ENCODE results near the gene ULBP2.
"Not testable (repeated sequence)": the region's sequence is repeated elsewhere in the genome, so short reads cannot be mapped to it uniquely, and the experiment has no call there.

Gene ULBP2, protein sequence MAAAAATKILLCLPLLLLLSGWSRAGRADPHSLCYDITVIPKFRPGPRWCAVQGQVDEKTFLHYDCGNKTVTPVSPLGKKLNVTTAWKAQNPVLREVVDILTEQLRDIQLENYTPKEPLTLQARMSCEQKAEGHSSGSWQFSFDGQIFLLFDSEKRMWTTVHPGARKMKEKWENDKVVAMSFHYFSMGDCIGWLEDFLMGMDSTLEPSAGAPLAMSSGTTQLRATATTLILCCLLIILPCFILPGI

DNA sequence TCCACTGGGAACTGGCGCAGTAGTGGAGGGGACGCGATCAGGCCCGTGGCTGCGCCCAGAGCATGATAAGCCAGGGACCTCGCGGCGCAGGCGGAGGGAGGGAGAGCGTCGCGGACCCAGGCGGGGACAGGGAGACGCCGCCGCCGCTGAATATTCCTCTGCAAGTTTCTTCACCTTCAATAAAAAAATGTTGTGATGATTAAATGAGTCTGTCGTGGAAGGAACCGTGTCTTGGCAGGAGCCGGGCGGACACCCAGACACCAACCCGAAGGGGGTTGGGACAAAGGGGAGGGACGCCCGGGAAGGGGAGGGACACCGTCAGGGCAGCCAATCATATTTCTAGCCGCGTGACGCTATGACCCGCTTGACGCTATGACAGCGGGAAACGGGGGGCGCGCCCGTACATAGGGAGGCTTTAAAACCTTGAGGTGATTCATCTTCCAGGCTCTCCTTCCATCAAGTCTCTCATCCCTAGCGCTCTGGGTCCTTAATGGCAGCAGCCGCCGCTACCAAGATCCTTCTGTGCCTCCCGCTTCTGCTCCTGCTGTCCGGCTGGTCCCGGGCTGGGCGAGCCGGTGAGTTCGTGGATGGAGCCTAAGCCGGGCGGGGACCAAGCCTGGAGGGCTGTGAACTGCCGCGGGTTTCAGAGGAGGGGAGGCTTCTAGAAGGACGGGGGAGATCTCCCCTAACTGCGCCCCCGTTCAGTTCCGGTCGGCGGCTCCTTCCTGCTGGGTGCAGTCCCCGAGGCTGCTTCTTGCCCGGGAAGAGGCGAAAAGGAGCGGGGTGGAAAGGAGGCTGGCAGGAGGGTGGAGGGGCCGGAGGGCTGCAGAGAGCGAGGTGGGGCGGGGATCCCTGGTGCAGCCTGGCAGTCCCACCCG lies at the start of gene ULBP2:
ULBP2 (plus strand) TSS at position 432 of the 878 bp plus-strand sequence; CDS start at position 491, 59 bp downstream.
- DNase-seq, result peak; percentile 90 to 91

DNA sequence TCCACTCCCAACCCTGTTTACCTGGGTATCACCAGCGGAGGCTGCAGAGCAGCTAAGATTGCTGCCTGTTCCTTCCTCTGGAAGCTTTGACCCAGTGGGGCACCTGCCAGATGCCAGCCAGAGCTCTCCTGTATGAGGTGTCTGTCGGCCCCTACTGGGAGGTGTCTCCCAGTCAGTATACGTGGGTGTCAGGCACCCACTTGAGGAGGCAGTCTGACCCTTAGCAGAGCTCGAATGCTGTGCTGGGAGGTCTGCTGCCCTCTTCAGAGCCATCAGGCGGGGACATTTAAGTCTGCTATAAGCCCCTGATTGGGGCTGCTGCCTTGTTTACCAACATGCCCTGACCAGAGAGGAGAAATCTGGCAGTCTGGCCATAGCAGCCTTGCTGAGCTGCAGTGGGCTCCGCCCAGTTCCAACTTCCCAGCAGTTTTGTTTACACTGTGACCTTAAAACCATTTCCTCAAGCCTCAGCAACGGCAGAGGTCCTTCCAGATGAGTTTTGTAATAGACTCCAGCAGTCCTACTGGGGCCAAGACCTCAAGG lies 46.7 kb upstream of the ULBP2 start:
- DNase-seq, result no peak

DNA sequence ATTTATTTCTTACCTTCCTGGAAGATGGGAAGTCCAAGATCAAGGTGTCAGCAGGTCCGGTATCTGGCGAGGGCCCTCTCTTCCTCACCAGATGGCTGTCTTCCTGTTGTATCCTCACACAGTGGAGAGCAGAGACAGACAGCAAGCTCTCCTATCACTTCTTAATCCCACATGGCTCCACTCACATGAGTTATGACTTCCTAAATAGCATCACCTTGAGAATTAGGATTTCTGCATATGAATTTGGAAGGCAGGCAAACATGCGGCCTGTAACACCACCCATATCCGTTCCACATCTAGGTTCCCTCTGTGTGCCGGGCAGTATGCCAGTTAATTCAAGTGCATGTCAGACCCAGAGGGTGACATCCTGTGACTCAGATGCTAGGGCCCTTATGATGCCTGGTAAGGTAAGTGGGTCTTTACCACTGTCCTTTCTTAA lies 46.0 kb upstream of the ULBP2 start:
- DNase-seq, result peak; percentile 73 to 76

DNA sequence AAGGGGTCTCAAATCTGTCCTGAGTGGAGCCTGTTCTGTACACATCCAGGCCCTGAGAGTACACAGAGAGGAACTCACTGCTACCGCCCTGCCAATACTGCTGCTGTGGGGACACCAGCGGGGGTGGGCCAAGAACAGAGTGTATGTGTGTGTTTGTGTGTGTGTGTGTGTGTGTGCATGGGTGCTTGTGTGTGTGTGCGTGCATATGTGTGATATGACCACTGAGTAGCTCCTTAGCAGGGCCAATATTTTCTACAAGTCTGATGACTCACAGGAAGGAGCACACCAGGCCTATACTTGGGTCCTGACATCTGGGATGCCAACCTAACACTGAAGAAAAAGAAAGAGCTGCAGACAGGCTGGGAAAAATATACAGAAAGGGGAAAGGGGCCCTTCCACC lies 45.3 kb upstream of the ULBP2 start:
- DNase-seq, result peak; percentile 4 to 30

DNA sequence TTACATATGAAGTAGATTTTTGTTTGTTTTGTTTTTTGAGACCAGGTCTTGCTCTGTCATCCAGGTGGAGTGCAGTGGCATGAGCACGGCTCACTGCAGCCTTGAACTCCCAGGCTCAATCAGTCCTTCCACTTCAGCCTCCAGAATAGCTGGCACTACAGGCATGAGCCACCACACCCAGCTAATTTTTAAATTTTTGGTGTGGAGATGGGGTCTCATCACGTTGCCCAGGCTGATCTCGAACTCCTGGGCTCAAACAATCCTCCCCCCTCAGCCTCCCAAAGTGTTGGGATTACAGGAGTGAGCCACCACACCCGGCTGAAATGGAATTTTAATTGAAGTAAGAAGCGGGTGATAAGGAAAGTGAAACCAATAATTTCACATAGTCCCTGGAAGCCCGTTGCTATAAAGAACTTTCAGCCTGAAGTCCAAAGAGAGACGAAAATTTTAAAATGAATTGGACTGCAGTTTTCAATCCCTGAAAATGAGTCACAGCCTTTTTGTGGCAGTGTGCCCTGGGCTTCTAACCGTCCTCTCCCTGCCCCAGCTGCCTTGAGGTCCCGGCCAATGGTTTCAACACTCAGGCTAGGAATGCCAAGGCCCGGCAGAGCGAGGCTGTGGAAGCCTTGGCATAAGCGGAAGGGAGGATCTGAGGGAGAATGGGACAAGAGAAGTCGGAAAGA lies 44.7 kb upstream of the ULBP2 start:
- DNase-seq, result no peak

DNA sequence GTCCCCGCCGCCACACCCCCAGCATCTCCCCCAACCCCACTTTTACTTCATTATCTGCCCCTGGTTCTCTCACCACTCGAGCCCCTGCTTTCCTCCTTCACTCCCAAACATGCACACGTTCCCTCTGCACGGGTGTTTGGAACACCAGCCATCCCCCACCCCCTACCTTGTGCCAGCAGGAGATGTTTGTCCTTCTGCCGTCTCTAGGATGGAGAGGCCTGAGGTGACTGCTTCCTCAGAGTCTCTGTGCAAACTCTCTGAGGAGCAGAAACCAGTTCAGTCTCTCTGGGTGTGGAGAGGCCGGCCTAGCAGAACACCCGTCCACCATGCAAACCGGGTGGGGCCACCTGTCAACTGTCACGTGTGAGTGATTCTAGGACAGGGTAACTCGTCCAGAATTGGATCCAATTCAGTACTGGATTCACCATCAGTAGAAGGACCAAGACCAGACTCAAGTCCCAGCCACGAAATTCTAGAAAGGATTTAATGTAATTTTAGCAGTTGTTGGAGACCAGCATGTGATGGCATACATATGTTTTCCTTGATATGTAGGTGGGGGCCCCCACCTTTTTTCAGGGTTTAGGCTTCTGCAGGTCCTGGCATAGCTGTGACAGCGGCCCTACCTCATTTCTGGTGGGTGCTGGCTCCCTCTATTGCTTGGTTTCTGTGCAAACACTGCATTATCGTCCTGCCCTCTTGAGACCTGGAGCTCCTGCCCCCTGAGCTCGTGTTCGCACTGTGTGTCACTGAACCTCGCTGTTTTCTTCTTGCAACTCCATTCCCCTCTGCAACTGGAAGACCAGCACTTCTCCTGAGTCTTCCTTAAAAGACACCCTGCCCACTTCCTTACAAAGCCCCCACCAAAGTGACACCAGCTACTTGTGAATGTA lies 43.7 kb upstream of the ULBP2 start, which contains the start of gene RAET1E:
RAET1E (minus strand) TSS at position 259 of the 890 bp plus-strand sequence. CDS start 7,212 bp downstream, outside the sequence.
- peak in 1 of 2 experiments; percentile 13 for DNase-seq

DNA sequence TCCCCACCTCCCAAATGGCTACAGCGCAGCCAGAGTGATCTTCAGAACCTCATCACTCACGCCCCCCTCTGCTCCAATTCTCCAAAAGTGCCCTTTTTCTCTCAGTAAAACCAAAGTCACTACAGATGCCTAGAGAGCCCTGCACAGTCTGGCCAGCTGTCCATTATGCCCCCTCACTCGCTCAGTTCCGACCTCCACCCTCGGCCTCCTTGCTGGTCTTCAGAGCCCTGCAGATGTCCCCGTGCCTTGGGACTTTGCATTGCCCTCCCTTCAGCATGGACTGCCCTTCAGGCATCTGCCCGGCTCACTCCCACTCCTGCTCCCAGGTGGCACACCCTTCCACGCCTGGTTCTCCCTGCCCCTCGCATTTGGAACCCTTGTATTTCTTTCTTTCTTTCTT lies 42.8 kb upstream of the ULBP2 start:
- DNase-seq, result no peak

DNA sequence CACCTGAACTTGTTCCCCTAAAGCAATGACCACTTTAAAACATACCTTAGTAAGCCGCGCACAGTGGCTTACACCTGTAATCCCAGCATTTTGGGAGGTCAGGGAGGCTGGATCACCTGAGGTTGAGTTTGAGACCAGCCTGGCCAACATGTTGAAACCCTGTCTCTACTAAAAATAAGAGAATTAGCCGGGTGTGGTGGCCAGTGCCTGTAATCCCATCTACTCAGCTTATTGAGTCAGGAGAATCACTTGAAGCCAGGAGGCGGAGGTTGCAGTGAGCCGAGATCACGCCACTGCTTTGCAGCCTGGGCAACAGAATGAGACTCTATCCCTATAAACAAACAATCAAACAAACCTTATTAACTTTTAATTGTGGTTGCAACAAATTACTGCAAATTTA lies 42.3 kb upstream of the ULBP2 start:
- no peak for DNase-seq

DNA sequence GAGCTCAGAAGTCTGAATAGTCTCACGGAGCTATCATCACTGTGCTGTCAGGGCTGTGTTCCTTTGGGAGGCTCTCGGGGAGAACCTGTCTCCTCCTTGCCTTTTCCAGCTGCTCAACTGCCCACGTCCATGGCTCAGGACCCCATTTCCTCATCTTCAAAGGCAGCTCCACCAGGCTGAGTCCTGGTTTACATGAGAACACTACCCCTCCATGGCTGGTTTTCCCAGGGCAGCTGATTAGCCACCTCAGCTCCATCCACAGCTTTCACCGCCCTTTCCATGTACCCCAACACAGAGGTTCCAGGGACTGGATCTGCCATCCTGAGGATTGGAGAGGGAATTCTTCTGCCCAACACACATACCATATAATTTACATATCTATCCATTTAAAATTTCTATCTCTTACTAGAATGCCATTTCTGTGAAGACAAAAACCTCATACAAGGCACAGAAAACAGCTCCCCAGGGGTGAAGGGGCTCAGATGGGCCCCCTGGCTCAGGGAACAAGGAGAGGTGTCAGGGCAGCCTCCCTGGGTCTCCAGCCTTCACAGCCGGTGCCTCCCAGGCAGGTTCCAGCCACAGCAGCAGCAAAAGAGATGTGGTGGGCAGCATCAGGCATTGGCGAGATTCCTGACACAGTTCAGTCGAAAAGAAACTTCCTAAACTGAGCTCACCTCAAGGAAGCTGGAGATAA lies 41.7 kb upstream of the ULBP2 start:
- DNase-seq, result no peak

DNA sequence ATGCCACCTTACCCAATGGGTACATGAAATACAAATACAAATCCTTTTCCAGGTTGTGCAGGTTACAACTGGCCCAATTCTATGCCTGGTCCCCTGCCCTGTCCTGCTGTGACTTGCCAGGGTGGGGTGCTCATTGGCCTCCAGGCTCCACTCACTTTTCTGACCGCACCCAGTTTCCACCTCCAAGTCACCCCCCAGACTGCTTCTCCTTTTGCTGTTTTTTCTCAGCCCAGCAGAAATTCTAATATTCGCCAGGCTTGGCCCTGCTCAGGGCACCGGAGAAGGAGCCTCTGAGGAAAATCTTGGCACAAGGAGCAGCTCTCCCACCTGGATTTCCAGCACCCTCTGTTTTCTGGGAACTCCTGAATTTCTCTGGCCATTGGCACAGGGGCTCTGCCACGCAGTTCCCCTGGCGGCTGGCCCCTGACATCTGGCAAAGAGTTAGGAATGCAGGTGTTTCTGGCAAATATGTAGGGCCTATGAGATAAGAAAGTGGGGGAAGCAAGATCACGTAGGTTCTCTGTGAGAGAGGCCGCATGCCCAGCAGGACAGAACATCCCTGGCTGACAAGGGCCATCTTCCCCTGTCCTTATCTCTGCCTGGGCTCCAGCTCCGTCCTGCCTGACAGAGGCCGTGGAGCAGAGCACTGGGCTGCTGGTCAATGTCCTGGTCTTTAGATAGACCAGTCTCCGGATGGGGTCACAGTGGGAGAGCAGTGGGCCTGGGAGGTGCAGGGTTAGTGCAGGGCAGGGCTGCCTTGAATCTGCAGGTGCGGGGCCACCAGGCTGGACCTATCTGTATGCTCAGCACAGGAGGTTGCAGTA lies 41.0 kb upstream of the ULBP2 start:
- DNase-seq, result no peak

DNA sequence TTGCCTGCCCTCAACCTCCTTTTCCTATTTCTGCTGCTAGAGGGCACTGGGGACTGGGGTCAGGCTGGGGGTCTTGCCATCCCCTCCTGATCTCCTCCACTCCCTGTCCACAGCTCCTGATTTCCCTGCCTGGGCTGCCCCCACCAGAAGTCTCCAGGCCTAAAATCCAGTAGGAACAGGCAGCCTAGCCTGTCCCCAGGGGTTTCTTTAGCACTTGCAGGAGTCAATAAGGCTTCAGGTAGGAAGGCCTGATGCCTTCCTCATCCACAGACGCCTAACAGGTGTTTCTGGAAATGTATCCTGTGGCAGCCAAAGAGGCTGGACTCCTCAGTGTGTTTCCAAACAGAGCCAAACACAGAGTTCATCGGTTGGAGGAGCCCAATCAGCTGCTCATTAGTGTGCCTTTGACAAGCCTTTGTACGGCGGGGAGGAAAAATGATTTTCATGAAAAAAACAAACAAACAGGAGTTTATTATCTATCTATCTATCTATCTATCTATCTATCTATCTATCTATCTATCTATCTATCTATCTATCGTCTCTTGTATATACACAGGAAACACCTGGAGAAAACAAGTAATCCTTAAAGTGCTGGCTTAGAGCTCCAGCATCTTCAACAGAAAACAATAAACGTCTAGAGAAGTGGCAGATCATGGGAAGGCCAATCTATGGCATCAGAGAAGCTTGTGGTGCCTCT lies 40.2 kb upstream of the ULBP2 start:
- no peak for DNase-seq

DNA sequence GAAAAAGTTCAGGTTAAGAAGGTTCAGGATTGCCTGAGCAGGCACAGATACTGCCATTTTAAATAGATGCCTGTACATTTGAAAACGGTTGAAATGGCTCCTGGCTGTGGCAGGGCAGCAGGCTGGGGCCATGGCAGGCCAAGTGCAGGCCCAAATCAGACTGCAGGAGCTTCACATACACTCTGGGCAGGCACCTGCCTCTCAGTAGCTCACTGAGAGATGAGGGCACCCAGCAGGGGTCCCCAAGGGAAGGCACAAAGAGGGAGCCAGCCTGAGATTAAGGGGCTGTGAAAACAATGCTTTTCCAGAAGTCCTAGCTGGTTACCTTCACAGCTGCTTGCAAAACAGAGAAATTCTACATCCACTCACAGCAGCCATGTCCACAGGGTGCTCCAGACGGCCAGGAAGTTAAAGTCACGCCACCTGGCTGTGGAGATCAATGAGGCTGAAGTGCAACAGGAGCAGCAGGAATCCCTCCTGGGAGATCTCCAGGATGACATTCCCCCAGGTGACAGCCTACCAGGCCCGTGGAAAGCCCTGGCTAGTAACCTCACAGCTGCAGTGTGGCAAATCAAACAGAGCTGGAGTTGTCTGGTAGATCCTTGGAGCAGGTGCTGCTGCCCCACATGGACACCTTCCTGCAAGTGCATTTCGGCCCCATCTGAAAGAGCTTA lies 37.7 kb upstream of the ULBP2 start:
- no peak for DNase-seq

DNA sequence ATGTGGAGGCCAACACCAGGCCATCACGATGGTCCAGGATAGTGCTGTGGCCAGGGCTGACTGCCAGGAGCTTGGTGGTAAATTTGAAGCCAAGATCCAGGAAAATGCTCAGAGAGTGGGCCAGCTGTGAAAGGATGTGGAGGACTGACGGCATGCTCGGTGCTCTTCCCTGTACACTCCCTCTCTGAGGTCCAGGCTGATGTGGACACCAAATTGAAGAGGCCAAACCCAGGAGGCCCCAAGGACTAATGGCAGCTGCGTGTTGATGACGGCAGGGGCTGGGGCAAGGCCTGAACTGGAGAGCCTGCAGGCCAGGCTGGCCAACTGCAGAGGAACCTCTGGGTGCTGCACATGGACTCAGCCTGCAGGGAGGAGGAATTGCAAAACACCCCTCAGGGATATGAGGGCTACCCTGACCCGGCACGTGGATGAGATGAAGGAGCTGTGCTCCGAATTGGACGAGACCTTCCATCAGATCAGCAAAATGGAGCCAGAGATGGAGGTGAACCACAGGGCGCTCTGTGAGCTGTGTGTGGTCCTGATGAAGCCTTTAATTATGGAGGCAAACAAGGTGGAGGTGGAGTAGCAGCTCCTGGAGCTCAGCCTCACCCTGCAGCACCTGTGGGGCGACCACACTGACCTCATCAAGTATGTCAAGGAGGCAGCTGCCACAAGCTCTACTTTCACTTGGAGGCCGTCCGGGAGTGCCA lies 37.0 kb upstream of the ULBP2 start:
- no peak for DNase-seq

DNA sequence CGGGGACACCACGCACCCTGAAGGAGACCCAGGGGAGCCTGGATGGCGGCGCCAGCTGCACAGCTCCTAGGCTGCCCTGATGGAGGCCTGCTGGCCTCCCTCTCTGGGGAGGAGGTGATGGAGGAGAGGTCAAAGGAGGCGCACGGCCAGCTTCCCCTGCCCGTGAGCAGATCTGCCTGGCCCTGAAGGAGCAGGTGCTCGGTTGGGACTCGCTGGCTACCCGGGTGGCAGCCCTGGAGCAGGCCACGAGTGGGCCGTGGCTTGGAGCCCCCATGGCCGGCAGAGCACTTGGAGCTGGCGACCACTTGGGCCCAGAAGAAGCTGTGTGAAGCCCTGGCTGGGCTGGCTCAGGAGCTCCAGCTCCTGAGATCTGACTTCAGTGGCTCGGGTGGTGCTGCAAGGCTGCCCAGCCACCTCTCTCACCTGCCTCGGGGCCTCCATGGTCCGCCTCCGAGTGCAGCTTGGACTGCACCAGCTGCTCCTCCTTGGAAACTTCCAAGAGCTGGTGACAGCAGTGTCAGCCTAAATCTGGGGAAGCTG lies 36.4 kb upstream of the ULBP2 start:
- DNase-seq, result no peak

DNA sequence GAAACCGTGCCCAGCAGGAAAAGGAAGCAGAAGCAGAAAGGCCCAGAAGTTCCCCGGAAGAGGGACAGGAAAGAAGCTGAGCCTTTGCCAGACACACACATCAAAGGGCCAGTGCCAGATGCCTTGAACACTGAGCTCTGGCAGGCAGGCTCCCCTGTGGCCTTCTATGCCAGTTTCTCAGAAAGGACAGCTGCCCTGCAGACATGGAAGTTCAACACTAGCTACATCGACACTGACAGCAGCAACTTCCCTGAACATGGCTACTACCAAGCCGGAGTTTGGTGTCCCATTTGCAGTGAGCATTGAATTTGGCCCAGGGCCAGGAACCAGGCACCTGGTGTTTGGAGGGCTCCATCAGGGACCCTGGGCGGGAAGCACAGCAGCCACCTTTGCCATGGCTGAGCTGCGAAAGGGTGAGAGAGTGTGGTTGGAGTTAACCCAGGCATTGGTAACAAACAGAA lies 35.9 kb upstream of the ULBP2 start:
- no peak for DNase-seq

DNA sequence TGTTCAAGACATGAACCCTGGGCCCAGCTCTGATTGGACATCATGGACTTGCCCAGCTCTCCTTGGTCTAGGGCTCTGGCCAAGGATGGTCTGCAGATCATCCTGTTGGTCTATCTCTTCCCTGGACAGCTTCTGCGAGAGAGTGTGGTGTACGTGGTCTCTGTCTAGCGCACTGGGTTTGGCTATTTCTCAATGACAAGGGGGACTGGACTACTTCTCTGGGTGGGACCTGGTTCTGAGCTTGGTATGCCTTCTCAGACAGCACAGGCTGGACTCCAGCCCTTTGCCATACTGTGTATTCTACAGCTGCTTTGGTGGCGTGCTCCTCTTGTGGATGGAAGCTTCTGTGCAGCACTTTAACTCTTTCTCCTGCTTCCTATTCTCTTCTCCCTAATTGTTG lies 35.4 kb upstream of the ULBP2 start:
- DNase-seq, result no peak

DNA sequence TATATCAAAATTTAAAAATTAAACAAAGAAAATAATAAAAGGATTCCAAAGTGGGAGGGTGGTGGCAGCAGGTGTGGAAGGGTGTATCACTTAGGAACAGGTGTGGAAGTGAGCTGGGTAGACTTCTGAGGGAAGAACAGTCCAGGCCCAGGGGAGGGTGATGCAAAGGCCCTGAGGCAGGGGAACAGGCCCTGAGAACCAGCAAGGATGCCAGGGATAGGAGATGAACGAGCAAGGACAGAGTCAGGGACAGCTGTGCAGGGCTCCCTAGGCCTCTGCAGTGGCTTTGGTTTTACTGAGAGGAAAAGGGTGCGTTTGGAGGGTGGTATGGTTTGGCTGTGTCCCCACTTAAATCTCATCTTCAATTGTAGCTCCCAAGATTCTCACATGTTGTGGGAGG lies 34.5 kb upstream of the ULBP2 start:
- DNase-seq, result no peak

DNA sequence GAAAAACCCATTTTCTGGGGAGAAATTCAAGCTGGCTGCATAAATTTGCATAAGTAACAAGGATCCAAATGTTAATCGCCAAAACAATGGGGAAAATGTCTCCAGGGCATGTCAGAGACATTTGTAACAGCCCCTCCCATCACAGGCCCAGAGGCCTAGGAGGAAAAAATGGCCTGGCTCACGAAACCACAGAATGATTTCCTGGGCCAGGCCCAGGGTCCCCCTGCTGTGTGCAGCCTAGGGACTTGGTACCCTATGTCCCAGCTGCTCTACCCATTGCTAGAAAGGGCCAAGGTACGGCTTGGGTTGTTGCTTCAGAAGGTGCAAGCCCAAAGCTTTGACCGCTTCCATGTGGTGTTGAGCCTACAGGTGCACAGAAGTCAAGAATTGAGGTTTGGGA lies 33.3 kb upstream of the ULBP2 start:
- not testable (repeated sequence) for DNase-seq

All from Kasumi-1 (cell line).